G401 (cell line): ENCODE measurements around the gene MTIF3. TPM values are rescaled to one million over a fixed set of nuclear protein-coding genes. Genes with fewer than 3 reads are reported as not detected.

Experiments
- DNase-seq: peaks from one replicate; pipeline ENCODE4 v3.0.0-alpha.2; 2015; ENCODE audit warnings: low spot score
- in situ Hi-C: cut with HindIII; loops from 2 replicates; pipeline ENCODE4 v1.10.0; 2016; ENCODE audit warnings: low sequenced_read_pairs, mixed read lengths
- total RNA-seq: library from RNA; depleted of rRNA; stranded (reverse); fragments of >200 nt; shearing (Covaris generic); gene quantifications from 2 replicates; pipeline ENCODE4 v1.2.3, GENCODE V29; 2014; rRNA removed

Gene MTIF3
- total RNA-seq = 35.3 and 71.5 TPM in 2 replicates

DNA sequence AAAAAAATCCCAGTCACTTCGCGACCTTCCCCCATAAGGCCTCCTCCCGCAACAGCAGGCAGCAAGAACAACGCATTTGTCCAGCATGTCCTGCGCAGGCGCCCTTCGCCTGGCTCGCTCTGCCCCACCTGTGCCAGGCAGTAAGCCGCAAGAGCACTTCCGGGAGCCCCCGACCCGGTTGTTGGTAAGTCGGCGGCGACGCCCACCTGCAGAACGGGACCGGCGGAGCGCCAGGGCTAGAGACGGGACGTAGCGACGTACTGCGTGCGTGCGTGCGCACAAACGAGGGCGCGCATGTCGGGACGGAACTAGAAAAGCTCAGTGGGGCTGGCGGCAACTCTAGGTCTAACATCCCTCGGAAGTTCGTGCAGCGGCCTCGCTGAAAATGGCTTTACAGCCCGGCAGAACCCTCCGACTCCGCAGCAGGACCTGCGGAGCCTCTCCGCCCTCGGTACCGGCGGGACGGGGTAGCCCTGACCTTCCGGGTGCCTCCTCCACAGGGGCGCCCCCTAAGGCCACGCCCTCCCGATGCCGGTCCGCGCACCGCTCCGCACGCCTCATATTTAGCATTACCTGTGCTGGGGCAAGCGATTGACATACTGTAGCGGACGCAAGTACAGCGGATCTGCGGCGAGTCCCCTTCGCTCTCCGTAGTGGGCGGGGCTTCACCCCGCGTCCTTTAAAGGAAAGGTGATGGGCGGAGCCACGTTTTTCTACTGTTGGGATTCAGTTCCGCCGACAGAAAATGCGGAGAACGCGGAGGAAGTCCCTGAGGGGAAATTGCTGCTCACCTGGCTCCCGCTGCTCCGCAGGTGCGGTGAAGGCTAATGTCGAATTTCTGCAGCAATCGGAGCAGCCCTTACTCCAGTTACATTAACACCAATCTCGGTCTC, at the start of gene MTIF3:
Gene MTIF3 (minus strand): TSS at position 629 of the 893 bp plus-strand sequence. CDS start 10,116 bp downstream, outside the sequence.
- in situ Hi-C loops = no loop called here

DNA sequence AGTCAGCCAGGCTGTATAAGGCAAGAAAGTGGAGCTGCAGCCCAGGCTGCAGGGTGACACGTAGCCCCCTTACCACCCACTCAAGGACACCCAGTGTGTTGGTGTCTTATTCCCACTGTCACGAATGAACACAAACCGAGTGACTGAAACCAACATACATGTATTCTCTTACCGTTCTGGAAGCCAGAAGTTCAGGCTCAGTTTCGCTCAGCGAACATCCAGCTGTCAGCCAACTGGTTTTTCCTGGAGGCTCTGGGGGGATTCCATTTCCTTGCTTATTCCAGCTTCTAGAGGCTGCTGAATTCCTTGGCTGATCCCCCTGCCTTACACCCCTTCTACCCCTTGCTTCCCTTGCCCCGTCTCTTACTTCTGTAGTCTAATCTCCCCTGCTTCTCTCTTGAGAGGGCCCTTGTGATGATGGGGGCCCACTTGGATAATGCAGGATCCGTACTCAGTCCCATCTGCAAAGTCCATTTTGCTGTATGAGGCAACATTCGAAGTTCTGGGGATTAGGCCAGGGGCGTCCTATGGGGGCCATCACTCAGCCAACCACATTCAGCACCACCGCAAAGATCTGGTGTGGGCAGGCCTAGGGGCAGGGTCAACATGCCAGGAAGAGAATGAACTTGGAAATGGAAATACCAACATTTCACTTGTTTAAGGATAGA, 47.3 kb upstream of the MTIF3 start:
- in situ Hi-C loops = no loop called here
- no peak for DNase-seq

More for the DNA sequence above, at the start of gene MTIF3:
- DNase-seq = peak; percentile 96

DNA sequence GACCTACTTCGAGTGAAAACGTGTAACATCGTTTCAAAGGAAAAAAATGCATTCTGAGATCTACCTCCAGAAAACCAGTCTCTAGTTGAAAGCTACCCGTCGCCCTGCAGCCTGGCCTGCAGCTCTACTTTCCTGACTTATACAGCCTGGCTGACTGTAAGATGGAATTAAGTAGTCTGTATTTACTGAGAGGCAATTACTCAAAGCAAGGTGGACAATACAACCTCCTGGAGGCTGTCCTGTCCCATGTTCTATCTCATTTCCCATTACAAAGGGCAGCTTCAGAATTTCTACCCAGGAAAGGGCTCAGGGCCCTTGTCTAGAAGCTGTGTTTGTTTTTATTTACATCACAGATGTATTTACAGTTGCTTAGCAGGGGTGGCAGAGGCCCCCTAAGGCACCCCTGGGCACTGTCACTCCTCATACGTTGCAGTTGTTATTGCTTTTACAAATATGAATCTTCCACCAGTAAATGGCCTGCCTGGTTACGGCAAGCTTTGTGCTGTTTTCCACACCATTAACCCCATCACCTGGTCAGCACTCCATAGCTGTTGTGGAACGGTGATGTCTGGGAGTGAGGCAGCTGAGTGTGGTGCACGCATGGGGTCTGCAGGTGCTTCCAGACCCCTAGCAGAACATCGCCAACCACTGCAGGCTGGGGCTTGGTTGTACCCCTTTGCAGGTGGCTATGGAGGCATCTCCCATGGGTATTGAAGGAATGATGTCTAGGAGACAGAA, 46.3 kb upstream of the MTIF3 start:
- in situ Hi-C loops = no loop called here
- peak; percentile 40 for DNase-seq

DNA sequence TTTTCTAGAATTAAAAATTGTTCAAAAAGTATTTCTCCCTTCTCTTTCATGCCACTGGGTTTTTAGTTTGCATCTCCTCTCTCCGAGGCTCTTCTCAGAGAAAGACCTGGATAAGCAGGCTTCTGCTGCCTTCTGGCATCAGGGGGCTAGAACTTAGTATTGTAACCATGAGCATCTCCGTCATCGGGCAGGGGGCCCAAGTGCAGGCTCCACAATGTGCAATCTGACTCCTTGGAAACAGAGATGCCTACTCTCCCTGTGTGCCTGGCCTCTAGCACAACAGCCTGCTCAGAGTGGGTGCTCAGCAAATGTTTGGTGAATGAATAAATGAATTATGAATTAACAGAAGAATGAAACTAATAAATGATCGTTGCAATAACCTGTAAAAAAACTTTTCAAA, 45.6 kb upstream of the MTIF3 start:
- in situ Hi-C loops = no loop called here
- peak; percentile 41 for DNase-seq

DNA sequence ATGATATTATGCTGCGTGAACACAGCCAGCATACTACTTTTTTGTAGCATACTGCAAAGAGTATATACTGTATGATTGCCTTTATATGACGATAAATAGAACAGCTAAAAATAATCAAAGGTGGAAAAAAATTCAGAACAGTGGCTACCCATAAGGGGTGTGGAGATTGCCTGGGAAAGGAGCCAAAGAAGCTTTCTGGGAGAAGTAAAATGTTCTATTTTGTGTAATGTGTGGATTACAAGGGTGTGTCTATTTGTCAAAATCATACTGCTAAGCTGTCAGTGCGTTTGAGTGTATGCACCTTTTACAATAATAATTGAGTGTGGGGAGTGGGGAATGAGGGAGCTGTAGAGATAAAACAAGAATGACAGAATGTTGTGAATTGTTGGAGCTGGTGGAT, 45.2 kb upstream of the MTIF3 start:
- DNase-seq = peak; percentile 53
- in situ Hi-C loops = no loop called here

DNA sequence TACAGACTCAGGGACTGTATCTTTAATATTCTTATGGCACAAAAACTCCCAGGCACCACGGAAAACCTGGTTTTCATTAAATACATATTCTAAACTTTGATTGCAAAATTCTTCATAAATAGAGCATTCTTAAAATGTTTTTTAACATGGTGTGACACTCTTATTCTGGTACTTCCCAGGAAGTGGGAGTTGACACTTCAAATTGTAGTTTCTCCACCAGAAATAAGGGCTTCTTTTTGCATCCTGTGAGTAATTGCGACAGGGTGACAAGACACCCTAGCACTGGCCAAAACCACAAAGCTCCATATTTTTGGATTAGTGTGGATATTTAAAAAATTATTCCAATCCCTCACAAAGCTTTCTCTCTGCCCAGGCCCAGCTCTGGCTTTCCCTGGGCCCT, 43.6 kb upstream of the MTIF3 start:
- DNase-seq = no peak
- in situ Hi-C loops = no loop called here

GRCh38 chr13:27489456-27489855, 39.1 kb upstream of the MTIF3 start:
- in situ Hi-C loops = no loop called here
- DNase-seq = peak; percentile 94

DNA sequence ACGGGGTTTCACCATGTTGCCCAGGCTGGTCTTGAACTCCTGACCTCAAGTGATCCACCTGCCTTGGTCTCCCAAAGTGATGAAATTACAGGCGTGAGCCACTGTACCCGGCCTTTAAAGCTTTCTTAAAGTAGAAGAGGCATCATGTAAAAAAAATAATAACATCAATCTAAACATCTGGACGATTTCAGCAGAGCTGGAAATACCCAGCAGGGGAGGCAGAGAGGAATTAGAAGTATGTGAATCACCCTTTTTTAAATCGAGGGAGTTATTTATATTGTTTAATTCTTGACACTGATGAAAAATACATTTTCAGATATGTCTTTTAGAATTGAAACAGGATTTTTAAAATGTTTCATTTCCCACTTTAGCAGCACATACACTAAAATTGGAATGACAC, 37.4 kb upstream of the MTIF3 start:
- in situ Hi-C loops = no loop called here
- DNase-seq = no peak

GRCh38 chr13:27483421-27483820, 33.1 kb upstream of the MTIF3 start:
- in situ Hi-C loops = no loop called here
- no peak for DNase-seq

DNA sequence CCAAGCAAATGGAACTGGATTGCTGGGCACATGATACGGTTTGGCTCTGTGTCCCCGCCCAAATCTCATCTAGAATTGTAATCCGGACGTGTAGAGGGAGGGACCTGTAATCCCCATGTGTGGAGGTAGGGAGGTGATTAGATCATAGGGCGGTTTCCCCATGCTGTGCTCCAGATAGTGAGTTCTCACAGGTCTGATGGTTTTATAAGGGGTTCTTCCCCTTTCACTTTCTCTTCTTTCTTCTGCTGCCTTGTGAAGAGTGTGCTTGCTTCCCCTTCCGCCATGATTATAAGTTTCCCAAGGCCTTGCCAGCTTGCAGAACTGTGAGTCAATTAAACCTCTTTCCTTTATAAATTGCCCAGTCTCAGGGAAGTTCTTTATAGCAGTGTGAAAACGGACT, 32.6 kb upstream of the MTIF3 start:
- in situ Hi-C loops = no loop called here
- no peak for DNase-seq

- peak; percentile 58 for DNase-seq
- in situ Hi-C loops = no loop called here
These were observed 31.4 kb upstream of the MTIF3 start for GRCh38 chr13:27481766-27482165.

DNA sequence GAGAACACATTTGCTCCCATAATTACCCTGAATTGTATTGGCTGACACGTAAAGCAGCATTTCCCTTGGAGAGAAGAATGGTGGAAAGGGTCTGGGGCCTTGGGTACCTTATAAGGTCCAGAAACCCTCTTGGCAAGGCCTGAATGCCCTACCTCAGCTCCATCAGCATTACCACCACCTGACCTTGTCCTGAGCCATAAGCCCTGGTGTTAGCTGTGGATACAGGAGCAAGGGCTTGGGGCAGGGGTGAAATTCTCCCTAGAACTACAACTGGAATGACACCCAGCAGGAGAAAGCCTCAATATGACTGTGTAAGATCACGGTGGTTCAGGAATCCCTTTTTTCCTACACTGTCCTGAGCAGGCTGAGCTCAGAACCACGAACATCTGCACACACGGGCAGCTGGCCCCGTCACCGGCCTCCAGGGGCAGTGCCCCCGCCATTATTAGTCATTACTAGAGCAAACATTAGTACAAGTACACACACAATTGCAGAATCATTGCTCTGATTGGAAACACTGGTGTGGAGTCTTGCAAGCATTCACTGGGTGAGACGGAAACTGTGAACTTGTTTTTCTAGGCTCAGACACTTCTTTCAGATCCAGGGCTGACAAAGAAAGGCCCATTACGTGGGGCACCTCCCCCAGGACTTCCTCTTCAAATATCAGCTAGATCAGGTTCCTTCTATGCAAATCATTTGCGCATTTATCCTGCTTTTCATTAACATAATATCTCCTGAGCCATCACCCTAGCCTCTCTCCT, 26.8 kb upstream of the MTIF3 start:
- DNase-seq = no peak
- in situ Hi-C loops = no loop called here

GRCh38 chr13:27474751-27475268, 24.4 kb upstream of the MTIF3 start:
- in situ Hi-C loops = no loop called here
- DNase-seq = no peak

- in situ Hi-C loops = no loop called here
- no peak for DNase-seq
These were observed 22.6 kb upstream of the MTIF3 start for GRCh38 chr13:27472941-27473340.

DNA sequence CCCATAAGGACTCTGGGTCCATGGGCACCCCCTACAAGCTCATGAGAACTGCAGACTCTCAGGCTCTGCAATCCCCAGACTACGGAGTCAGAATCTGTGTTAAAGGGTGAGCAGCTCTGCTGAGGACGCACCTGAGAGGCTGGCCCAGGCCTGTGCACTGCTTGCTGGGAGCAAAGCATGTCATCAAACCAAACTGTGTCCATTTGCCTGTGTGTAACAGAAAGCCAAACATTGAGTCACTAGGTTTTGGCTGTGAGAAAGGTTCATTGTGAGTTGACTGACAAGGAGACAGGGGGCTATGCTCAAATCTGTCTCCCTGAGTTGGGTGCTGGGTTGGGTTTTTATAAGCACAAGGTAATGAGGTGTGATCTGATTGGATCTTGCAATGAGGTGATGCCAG, 22.1 kb upstream of the MTIF3 start:
- DNase-seq = no peak
- in situ Hi-C loops = no loop called here

DNA sequence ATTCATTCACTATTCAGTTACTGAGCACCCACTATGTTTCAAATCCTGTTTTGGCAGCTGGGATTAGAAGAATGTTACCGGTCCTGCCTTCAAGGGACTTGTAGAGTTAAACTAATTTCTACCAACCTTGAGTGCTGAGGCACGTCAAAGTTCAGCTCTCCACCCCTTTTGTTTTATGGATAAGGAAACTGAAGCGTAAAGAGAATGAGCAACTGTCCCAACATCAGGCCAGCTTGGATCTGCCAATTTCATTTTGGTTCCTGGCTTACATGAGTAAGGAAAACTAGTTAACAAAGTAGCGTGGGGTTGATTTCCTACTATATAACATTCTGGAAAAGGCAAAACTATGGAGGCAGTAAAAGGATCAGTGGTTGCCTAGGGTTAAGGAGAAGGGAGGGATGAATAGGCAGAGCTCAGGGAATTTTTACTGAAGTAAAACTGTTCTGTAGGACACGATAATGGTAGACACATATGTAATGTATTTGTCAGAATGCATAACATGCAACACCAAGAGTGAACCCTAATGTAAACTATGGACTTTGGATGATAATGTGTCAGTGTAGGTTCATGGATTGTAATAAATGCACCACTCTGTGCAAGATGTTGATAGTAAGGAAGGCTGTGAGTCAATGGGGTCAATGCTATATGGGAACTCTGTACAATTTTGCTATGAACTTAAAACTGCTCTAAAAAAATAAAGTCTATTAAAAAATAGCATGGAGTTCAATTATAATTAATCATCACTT, 19.9 kb upstream of the MTIF3 start:
- DNase-seq = no peak
- in situ Hi-C loops = no loop called here

GRCh38 chr13:27466513-27466912, 16.1 kb upstream of the MTIF3 start:
- in situ Hi-C loops = no loop called here
- peak; percentile 54 for DNase-seq

DNA sequence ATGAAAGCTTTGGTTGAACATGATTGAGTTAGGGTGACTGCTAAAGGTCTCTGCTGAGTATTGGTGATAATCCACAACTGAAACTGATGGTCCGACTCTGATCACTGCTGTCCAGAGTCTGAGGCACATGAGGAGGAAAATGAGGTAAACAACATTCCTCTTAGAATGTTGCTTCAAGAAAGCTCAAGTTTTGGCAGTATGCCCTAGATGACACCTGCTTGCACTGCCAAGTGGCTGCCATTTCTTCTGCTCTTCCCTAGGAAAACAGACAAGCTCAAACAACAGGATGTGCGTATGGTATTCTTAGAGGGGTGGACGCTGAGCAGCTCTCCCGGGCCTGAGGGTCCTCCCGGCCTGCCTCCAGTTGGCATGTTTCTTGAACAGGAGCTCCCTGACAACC, 15.2 kb upstream of the MTIF3 start:
- peak; percentile 32 for DNase-seq
- in situ Hi-C loops = no loop called here
